Uterus (tissue), 2 donors: ENCODE measurements around the gene KCNE1.
"Not testable (repeated sequence)": the region's sequence is repeated elsewhere in the genome, so short reads cannot be mapped to it uniquely, and the experiment has no call there.

ENCODE experiments used
- POLR2A ChIP-seq, 2 donors: fragments of 450-650 bp; IDR thresholded peaks; one replicate each; pipeline ENCODE4 v1.6.1; 2016; ENCODE audit warnings: antibody characterized with exemption in 2 of 2, mild to moderate bottlenecking in 1 of 2, moderate library complexity in 1 of 2
- TF ChIP-seq, protein P1 (sequence below), 4 experiments: fragments of 200-600 bp in 2 of 4; fragments of 450-650 bp in 2 of 4; sonication (generic) in 2 of 4; IDR thresholded peaks; one replicate each; pipeline ENCODE4 v1.5.1; 2016 to 2019; ENCODE audit warnings: antibody characterized with exemption in 4 of 4, mild to moderate bottlenecking in 2 of 4, moderate library complexity in 1 of 4

- TF ChIP-seq, protein P1, sequence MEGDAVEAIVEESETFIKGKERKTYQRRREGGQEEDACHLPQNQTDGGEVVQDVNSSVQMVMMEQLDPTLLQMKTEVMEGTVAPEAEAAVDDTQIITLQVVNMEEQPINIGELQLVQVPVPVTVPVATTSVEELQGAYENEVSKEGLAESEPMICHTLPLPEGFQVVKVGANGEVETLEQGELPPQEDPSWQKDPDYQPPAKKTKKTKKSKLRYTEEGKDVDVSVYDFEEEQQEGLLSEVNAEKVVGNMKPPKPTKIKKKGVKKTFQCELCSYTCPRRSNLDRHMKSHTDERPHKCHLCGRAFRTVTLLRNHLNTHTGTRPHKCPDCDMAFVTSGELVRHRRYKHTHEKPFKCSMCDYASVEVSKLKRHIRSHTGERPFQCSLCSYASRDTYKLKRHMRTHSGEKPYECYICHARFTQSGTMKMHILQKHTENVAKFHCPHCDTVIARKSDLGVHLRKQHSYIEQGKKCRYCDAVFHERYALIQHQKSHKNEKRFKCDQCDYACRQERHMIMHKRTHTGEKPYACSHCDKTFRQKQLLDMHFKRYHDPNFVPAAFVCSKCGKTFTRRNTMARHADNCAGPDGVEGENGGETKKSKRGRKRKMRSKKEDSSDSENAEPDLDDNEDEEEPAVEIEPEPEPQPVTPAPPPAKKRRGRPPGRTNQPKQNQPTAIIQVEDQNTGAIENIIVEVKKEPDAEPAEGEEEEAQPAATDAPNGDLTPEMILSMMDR (IDR thresholded peaks at IDR 0.05) = not testable (repeated sequence)
- not testable (repeated sequence) for TF ChIP-seq POLR2A (IDR thresholded peaks at IDR 0.05)
Observed at GRCh38 chr21:34455628-34456027, 56.4 kb downstream of the KCNE1 start.
